ENCODE results near the gene SECISBP2.

DNA sequence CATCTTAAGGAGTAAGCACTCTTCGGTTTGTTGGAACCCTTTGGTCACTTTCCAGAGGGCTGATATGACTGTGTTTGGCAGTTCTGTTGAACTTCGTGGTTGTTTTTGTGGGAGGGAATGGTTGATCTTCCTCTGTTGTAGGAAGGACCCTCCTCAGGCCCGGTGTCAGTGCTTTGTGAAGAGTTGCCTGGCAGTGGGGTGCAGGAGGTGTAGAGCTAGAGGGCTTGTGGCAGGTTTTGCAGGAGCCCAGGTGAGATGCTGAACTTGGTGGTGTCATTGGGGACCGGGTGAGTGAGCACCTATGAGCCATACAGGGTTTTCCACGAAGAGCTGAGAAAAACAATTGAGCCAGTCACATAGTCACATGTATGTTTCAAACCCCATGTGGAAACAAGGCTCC is 27.2 kb downstream of the SECISBP2 start:
- TF ChIP-seq EZH2 (IDR thresholded peaks at IDR 0.05; ENCODE audit: low read depth): no peak
- TF ChIP-seq, protein P1, sequence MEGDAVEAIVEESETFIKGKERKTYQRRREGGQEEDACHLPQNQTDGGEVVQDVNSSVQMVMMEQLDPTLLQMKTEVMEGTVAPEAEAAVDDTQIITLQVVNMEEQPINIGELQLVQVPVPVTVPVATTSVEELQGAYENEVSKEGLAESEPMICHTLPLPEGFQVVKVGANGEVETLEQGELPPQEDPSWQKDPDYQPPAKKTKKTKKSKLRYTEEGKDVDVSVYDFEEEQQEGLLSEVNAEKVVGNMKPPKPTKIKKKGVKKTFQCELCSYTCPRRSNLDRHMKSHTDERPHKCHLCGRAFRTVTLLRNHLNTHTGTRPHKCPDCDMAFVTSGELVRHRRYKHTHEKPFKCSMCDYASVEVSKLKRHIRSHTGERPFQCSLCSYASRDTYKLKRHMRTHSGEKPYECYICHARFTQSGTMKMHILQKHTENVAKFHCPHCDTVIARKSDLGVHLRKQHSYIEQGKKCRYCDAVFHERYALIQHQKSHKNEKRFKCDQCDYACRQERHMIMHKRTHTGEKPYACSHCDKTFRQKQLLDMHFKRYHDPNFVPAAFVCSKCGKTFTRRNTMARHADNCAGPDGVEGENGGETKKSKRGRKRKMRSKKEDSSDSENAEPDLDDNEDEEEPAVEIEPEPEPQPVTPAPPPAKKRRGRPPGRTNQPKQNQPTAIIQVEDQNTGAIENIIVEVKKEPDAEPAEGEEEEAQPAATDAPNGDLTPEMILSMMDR (conservative IDR thresholded peaks at IDR 0.05): no peak
